SIG-M5 treated with dmso at 0.1 percent for 504 hours (cell line): Measurements from ENCODE around the gene YTHDF1.
A peak's percentile ranks its signal among the peaks of the same experiment; 100 is the strongest.

Source experiments
- DNase-seq: peaks from one replicate; lab custom pipeline; 2025; ENCODE audit not compliant: unreplicated experiment; lab: John Stamatoyannopoulos, UW

Gene YTHDF1

GRCh38 chr20:63248835-63249591 is 33.1 kb upstream of the YTHDF1 start:
- DNase-seq = no peak

GRCh38 chr20:63247671-63248228 is 31.8 kb upstream of the YTHDF1 start:
- DNase-seq = no peak

DNA sequence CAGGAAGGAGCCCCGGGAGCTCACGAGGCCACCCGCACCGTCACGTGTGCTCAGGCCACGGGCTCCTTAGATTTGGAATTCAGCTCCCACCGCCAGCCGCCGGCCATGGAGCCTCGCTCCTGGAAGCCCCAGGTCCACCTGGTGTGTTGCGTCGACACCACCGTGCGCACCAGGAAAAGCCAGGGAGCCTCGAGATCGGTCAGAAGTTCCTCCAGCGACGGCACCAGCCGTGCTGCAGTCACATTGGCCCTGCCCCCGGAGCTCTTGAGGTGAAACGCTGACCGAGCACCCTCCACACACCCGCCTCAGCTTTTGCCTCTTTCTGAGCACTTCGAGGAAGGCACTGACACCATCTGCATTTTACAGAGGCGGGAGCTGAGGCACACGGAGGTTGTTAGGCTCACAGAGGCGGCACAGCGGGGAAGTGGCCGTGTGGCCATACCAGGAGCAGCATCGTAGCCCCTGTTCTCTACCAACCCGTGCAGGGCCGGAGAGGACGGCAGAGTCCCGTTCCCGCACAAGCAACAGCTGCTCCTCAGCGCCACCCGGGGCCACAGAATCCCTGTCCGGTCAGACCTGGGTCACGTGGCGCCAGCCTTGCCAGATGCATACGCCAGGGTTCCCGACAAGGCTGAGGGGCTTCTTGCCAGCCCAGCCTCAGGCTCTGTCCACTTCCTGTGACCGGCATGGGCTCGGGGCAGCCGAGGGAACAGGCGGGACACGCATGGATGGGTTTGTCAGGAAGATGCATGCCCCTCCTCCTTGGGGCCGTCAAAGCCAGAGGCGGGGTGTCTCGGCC is 30.8 kb upstream of the YTHDF1 start:
- no peak for DNase-seq

- no peak for DNase-seq
Observed at GRCh38 chr20:63244468-63244867, 28.5 kb upstream of the YTHDF1 start.

DNA sequence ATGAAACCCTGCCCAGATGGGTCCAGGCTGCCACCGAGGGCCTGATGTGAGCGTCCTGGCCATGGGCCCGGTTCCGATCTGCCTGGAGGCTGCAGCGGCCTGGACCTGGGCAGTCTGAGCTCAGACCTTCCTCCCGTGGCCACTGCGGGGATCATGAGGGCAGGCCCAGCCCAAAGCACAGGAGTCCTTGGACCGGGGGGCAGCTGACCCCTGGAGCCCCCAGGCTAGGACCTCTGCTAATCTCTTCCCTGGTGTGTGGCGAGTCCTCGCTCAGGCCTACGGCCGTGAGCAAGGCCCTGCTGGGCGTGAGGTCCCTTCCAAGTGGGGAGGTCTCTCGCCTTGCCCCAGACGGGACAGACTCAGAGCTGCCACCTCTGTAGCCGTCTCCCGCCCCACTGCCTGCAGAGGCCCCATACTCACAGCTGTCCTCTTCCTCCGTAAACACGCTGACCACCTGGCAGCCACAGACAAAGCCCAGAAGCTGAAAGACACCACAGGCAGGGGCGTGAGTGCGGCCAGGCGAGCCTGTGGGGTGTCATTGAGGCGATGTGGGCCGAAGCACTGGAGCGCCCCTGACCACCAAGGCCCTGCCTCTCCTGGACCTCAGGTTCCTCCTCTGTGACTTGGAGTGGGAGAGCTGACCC is 27.8 kb upstream of the YTHDF1 start:
- DNase-seq = no peak

DNA sequence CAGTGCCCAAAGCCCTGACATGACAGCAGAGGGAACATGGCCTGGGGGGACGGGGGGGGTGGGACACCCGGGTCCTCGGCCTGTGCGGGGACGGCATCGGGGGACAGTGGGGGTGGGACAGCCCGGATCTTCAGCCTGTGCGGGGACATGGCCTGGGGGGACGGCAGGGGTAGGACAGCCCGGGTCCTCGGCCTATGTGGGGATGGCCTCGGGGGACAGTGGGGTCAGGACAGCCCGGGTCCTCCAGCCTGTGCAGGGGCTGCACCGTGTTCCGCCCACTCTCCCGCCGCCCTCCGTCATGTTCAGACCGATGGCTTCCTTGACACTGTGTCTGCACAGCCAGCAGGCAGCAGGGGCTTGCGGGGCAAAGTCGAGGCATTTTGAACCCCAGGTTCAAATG is 26.8 kb upstream of the YTHDF1 start:
- DNase-seq = no peak

DNA sequence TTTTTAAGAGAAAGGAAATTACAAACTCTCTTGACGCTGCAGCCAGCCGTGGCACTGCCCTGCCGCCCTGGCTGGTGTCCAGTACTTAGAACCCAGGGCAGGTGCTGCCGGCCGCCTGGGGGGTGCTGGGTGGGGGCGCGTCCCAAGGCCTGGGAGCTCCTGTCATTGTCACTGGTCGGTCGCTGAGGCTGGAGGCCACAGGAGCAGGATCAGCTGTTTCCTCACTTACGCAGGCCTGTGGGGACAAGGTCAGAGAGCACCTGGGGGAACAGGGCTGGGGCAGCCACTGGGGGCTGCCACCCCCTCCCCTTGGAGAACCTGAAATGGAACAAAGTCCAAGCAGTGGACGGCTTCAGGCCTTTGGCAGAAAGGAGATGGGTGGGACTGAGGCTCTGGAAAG is 25.3 kb upstream of the YTHDF1 start:
- DNase-seq = no peak

- DNase-seq = no peak
Observed at GRCh38 chr20:63240004-63240403, 24.1 kb upstream of the YTHDF1 start.

GRCh38 chr20:63239431-63239830 is 23.5 kb upstream of the YTHDF1 start:
- no peak for DNase-seq

GRCh38 chr20:63238514-63239125 is 22.7 kb upstream of the YTHDF1 start:
- no peak for DNase-seq

- no peak for DNase-seq
Observed at GRCh38 chr20:63238031-63238430, 22.1 kb upstream of the YTHDF1 start.

DNA sequence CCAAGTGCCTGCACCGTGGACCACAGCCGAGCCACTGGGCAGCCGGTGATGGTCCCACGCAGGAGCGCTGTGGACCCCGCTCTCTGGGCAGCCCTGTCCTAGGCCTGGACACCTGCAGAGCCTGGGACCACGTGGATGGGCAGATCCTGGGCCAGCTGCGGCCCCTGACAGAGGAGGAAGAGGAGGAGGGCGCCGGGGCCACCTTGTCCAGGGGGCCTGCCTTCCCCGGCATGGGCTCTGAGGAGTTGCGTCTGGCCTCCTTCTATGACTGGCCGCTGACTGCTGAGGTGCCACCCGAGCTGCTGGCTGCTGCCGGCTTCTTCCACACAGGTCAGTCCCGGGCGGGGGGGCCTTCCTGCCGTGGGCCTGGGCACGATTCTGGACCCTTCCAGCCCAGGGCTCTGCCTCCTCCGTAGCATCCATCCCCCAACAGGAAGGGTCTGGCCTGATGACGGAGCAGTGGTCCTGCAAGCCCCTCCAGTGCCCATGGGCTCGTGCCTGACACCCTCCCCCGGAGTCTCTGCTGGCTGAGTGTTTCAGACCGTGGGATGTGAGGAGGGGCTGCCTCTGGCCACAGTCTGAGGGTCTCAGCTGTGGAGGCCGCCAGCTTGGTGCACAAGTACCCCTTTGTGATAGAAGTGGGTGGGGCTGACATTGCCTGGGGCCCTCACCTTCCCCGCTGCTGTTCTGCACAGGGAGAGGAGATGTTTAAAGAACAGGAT is 20.3 kb upstream of the YTHDF1 start:
- no peak for DNase-seq

DNA sequence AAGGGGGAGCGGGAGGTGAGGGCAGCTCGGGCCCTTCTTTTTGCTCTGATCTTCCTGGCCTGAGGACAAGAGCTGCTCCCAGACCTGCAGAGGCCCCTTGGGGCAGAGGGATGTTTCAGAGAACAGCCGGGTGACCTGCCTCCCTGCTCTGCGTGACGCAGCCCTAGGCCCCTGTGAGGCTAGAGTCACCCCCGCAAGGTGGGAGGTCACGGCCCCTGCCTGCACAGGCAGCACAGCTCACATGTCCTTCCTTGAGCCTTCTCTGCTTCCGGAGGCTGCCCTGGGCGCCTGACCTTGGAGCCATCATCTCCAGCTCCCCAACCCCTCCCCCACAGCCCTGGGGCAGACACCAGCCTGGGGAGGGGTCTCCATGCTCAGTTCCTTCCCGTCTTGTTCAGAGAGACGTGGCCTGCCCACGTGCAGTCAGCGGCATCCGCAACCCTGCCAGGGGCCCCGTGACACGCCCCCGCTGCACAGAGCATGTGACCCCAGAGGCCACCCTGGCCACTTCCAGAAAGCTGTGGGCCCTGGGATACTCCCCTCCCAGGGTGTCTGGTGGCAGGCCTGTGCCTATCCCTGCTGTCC is 19.6 kb upstream of the YTHDF1 start, which contains the start of gene BIRC7:
BIRC7 (plus strand) TSS at position 507 of the 585 bp plus-strand sequence. CDS start 192 bp downstream, outside the sequence.
- DNase-seq = no peak

GRCh38 chr20:63234693-63235398 is 18.9 kb upstream of the YTHDF1 start:
- DNase-seq = peak; percentile 31

GRCh38 chr20:63233924-63234323 is 18.0 kb upstream of the YTHDF1 start:
- no peak for DNase-seq

DNA sequence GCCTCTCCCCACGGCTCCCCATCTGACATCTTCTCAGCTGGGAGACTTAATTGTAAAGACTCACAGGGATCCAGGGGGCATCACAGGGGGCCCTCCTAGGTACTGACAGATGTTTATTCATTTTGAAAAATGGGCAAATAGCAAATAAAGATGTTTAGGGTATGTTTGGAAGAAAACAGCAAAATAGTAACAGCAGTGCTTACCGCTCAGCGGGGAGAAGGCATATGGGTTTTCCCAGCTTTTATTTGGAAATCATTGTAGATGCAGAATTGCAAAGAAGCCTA is 17.1 kb upstream of the YTHDF1 start:
- no peak for DNase-seq

- no peak for DNase-seq
Observed at GRCh38 chr20:63232235-63233060, 16.5 kb upstream of the YTHDF1 start.

DNA sequence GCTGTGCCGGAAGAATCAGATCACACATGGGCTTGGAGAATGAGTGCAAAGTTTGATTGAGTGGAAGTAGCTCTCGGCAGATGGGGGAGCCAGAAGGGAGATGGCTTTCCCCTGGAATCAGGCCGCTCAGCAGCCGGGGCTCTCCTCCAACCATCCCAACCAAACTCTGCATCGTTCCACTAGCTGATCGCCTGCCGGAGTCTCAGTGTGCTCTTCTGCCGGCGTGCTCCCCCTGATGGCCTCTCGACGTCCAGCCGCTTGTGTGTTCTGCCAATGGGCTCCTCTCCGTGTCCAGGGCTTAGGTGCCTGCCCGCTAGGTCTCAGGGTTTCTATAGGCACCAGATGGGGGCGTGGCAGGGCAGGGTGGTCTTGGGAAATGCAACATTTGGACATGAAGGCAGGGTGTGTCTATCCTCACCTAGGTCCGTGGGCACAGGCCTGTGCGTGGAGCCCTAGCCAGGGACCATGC is 14.9 kb upstream of the YTHDF1 start:
- no peak for DNase-seq

DNA sequence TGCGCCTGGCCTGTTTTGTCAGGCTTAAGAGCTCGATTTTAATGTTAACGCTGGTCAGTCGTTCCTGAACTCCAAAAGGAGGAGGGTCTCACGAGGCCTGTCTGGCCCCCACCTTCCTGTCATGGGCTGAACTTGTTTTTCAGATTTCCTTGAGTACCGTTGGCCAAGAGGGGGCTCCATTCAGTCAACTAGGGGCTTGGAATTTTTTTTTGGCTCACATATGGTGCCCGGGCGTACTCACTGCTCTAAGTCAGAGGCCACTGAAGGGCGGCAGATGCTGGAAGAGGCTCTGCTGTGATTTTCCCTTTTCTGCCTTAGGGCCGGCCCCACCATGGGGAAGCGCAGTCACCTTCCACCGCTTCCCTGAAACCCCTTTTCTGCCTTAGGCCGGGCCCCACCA is 12.9 kb upstream of the YTHDF1 start:
- DNase-seq = no peak
